Parathyroid adenoma (tissue), 2 donors: ENCODE data around the gene MORN2.

Experiments used
- H2AFZ ChIP-seq: fragments of 300-600 bp; sonication (generic); one replicate; pipeline ENCODE4 v1.7.0; 2017; ENCODE audit warnings: antibody characterized with exemption, mild to moderate bottlenecking
- H3K27ac ChIP-seq: fragments of 300-600 bp; sonication (generic); one replicate; pipeline ENCODE4 v1.7.0; 2017
- H3K27me3 ChIP-seq: fragments of 300-600 bp; sonication (generic); one replicate; pipeline ENCODE4 v1.7.0; 2017; ENCODE audit warnings: low read length; ENCODE audit not compliant: control insufficient read depth, insufficient read depth
- H3K36me3 ChIP-seq: fragments of 300-600 bp; sonication (generic); one replicate; pipeline ENCODE4 v1.7.0; 2017; ENCODE audit warnings: low read length; ENCODE audit not compliant: control insufficient read depth, insufficient read depth
- H3K4me1 ChIP-seq: fragments of 300-600 bp; sonication (generic); one replicate; pipeline ENCODE4 v1.7.0; 2017; ENCODE audit warnings: control low read depth
- H3K4me2 ChIP-seq: fragments of 300-600 bp; sonication (generic); one replicate; pipeline ENCODE4 v1.7.0; 2017; ENCODE audit warnings: low read length
- H3K4me3 ChIP-seq: fragments of 300-600 bp; sonication (generic); one replicate; pipeline ENCODE4 v1.7.0; 2017; ENCODE audit warnings: low read depth, low read length
- H3K79me2 ChIP-seq: fragments of 300-600 bp; sonication (generic); one replicate; pipeline ENCODE4 v1.7.0; 2017; ENCODE audit warnings: control low read depth
- H3K9ac ChIP-seq: fragments of 300-600 bp; sonication (generic); one replicate; pipeline ENCODE4 v1.7.0; 2017; ENCODE audit warnings: mild to moderate bottlenecking
- H3K9me3 ChIP-seq: fragments of 300-600 bp; sonication (generic); one replicate; pipeline ENCODE4 v1.7.0; 2017; ENCODE audit warnings: low read length; ENCODE audit not compliant: control insufficient read depth
- TF ChIP-seq, protein P1 (sequence below): fragments of 300-600 bp; sonication (generic); IDR thresholded peaks from one replicate; pipeline ENCODE4 v1.7.0; 2017; ENCODE audit warnings: antibody characterized with exemption, mild to moderate bottlenecking
- donor health status: primary hyperparathyroidism.

MORN2 gene

DNA sequence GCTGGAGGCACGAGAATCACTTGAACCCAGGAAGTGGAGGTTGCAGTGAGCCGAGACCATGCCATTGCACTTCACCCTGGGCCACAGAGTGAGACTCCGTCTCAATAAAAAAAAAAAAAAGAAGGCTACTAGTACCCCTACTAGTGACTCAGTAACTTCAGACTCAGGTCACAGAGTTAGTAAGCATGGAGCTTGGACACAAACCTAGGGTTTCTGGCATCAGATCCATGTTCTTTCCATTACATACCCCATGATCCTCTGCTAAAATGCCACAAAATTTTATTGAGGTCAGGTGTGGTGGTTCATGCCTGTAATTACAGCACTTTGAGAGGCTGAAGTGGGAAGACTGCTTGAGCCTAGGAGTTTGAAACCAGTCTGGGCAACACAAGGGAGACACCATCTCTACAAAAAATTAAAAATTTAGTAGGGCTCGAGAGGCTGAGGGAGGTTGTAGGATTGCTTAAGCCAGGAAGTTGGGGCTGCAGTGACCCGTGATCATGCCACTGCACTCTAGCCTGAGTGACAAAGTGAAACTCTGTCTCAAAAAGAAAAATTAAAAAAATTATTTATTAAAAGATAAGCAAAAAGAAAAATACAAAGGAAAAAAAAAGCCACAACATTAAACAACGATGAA is 45.1 kb upstream of the MORN2 start:
- Histone ChIP-seq H3K36me3 (no peaks in the 10 kb centered on the region), H3K27me3 (no peaks in the 10 kb centered on the region), H3K4me1 (no peaks in the 10 kb centered on the region), H3K79me2 (no peaks in the 10 kb centered on the region), H3K27ac (no peak overlapping the region), H3K4me3 (no peak overlapping the region), H3K9ac (no peak overlapping the region), H3K4me2 (no peak overlapping the region), H3K9me3 (no peaks in the 10 kb centered on the region), H2AFZ (no peak overlapping the region)
- TF ChIP-seq, protein P1, sequence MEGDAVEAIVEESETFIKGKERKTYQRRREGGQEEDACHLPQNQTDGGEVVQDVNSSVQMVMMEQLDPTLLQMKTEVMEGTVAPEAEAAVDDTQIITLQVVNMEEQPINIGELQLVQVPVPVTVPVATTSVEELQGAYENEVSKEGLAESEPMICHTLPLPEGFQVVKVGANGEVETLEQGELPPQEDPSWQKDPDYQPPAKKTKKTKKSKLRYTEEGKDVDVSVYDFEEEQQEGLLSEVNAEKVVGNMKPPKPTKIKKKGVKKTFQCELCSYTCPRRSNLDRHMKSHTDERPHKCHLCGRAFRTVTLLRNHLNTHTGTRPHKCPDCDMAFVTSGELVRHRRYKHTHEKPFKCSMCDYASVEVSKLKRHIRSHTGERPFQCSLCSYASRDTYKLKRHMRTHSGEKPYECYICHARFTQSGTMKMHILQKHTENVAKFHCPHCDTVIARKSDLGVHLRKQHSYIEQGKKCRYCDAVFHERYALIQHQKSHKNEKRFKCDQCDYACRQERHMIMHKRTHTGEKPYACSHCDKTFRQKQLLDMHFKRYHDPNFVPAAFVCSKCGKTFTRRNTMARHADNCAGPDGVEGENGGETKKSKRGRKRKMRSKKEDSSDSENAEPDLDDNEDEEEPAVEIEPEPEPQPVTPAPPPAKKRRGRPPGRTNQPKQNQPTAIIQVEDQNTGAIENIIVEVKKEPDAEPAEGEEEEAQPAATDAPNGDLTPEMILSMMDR: no peak

DNA sequence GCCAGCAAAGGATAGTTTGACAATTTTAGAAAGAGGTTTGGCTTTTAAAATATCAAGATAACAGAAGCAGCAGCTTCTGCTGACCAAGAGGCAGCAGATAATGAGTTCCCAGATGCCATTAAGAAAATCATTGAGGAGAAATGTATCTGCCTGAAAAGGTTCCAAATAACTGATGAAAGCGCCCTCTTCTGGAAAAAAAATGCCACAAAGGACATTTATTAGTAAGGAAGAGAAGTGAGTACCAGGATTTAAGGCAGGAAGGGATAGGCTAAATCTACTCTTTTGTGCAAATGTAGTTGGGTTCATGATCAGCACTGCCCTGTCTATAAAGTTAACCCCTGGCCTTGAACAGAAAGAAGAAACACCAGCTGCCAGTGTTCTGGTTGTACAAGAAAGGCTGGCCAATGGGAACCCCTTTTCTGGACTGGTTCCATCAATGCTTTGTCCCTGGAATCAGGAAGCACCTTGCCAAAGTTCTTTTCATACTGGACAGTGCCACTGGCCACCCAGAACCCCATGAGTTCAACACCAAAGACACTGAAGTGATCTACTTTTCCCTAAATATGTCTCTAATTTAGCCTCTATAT is 40.7 kb upstream of the MORN2 start:
- Histone ChIP-seq H3K4me3 (no peak overlapping the region), H3K9ac (no peak overlapping the region), H3K79me2 (no peaks in the 10 kb centered on the region), H3K27ac (no peak overlapping the region), H3K4me2 (no peak overlapping the region), H3K4me1 (no peaks in the 10 kb centered on the region), H3K9me3 (no peaks in the 10 kb centered on the region), H2AFZ (no peak overlapping the region), H3K27me3 (no peaks in the 10 kb centered on the region), H3K36me3 (no peaks in the 10 kb centered on the region)
- TF ChIP-seq, protein P1: no peak

DNA sequence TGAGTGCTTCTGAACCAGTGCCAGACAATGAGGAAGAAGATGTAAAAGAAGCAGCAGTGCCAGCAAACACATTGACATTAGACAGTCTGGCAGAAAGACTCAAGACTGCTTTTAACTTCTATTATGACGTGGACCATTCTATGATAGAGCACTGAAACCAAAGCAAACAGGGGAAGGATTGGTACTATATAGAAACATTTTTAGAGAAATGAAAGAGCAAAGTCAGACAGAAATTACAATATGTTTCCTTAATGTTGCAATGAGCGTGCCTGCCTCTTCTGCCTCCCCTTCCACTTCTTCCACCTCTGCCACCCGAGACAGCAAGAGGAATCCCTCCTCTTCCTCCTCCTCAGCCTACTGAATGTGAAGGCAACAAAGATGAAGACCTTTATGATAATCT is 39.8 kb upstream of the MORN2 start:
- Histone ChIP-seq H3K27ac (no peak overlapping the region), H3K4me3 (no peak overlapping the region), H3K9ac (no peak overlapping the region), H3K4me2 (no peak overlapping the region), H2AFZ (no peak overlapping the region), H3K4me1 (no peaks in the 10 kb centered on the region), H3K36me3 (no peaks in the 10 kb centered on the region), H3K27me3 (no peaks in the 10 kb centered on the region), H3K79me2 (no peaks in the 10 kb centered on the region), H3K9me3 (no peaks in the 10 kb centered on the region)
- TF ChIP-seq, protein P1: no peak

DNA sequence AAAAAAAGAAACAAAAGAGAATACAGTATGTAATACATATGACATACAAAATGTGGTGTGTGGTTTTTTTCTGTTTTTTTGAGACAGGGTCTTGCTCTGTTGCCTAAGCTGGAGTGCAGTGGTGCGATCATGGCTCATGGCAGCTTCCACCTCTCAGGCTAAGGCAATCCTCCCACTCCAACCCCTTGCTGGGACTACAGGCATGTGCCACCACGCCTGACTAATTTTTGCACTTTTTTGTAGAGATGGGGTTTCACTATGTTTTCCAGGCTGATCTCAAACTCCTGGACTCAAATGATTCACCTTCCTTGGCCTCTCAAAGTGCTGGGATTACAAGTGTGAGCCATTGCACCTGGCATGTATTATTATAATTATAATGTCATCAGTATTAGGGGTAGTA is 39.0 kb upstream of the MORN2 start:
- Histone ChIP-seq H3K9me3 (no peaks in the 10 kb centered on the region), H3K9ac (no peak overlapping the region), H3K79me2 (no peaks in the 10 kb centered on the region), H3K27ac (no peak overlapping the region), H3K4me1 (no peaks in the 10 kb centered on the region), H3K27me3 (no peaks in the 10 kb centered on the region), H3K36me3 (no peaks in the 10 kb centered on the region), H3K4me2 (no peak overlapping the region), H3K4me3 (no peak overlapping the region), H2AFZ (no peak overlapping the region)
- TF ChIP-seq, protein P1: no peak

DNA sequence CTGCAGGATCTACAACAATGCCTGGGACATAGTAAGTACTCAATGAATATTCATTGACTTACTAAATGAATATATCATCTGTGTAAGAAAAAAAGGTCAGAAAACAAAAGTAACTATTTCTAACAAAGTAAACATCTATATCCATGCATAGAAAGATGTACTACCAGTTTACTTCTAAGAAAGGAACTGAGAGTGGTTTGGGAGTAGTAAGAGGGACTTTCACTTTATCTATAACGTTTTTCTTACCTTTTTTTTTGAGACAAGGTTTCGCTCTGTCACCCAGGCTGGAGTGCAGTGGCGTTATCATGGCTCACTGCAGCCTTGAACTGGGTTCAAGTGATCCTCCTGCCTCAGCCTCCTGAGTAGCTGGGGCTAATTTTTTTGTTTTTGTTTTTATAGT is 25.7 kb upstream of the MORN2 start:
- H3K4me2 ChIP-seq: no peak overlapping the region
- H3K27me3 ChIP-seq: no peaks in the 10 kb centered on the region
- TF ChIP-seq, protein P1: no peak
- no peak overlapping the region for H3K4me3 ChIP-seq
- H3K79me2 ChIP-seq: no peaks in the 10 kb centered on the region
- no peak overlapping the region for H2AFZ ChIP-seq
- H3K4me1 ChIP-seq: no peaks in the 10 kb centered on the region
- no peaks in the 10 kb centered on the region for H3K36me3 ChIP-seq
- no peak overlapping the region for H3K27ac ChIP-seq
- H3K9ac ChIP-seq: no peak overlapping the region
- no peaks in the 10 kb centered on the region for H3K9me3 ChIP-seq
